ENCODE measurements around the gene PRKD1.

Gene PRKD1

GRCh38 chr14:29885988-29886387, 41.7 kb downstream of the PRKD1 start:
- Histone ChIP-seq H3K9me3 (ENCODE audit: control insufficient read depth, insufficient read depth, low read length) (no peaks in the 10 kb centered on the region), H3F3A (ENCODE audit: control insufficient read depth, insufficient read depth) (no peaks in the 10 kb centered on the region), H3K4me2 (ENCODE audit: low read length) (no peak overlapping the region), H3K27me3 (ENCODE audit: control insufficient read depth, low read length) (no peaks in the 10 kb centered on the region), H3K9me2 (replicated peaks; ENCODE audit: control insufficient read depth, low read length) (no peaks in the 10 kb centered on the region), H3K27ac (ENCODE audit: low read depth, low read length) (no peak overlapping the region), H3K4me1 (ENCODE audit: control insufficient read depth, low read length) (no peaks in the 10 kb centered on the region), H4K20me1 (ENCODE audit: control insufficient read depth, insufficient read depth, low read depth, low read length) (no peaks in the 10 kb centered on the region), H3K4me3 (ENCODE audit: low read length) (no peak overlapping the region), H3K36me3 (ENCODE audit: control insufficient read depth, low read length) (no peaks in the 10 kb centered on the region), H3K79me2 (ENCODE audit: control insufficient read depth, low read length) (no peaks in the 10 kb centered on the region)
- TF ChIP-seq EZH2phosphoT487 (IDR thresholded peaks at IDR 0.05; ENCODE audit: borderline replicate concordance, low read length) (no peak), CTCF (IDR thresholded peaks at IDR 0.05; ENCODE audit: low read depth, low read length, poor library complexity, severe bottlenecking) (no peak)

- no peaks in the 10 kb centered on the region for H3K9me3 ChIP-seq (ENCODE audit: control insufficient read depth, insufficient read depth, low read length)
- no peaks in the 10 kb centered on the region for H3K36me3 ChIP-seq (ENCODE audit: control insufficient read depth, low read length)
- H3K27me3 ChIP-seq (ENCODE audit: control insufficient read depth, low read length), result no peaks in the 10 kb centered on the region
- H3K4me3 ChIP-seq (ENCODE audit: low read length), result no peak overlapping the region
- H3K4me1 ChIP-seq (ENCODE audit: control insufficient read depth, low read length), result no peaks in the 10 kb centered on the region
- H3K27ac ChIP-seq (ENCODE audit: low read depth, low read length), result no peak overlapping the region
- no peaks in the 10 kb centered on the region for H3K79me2 ChIP-seq (ENCODE audit: control insufficient read depth, low read length)
- no peak overlapping the region for H3K4me2 ChIP-seq (ENCODE audit: low read length)
- H3F3A ChIP-seq (ENCODE audit: control insufficient read depth, insufficient read depth), result no peaks in the 10 kb centered on the region
- no peaks in the 10 kb centered on the region for H3K9me2 ChIP-seq (replicated peaks; ENCODE audit: control insufficient read depth, low read length)
- TF ChIP-seq CTCF (IDR thresholded peaks at IDR 0.05; ENCODE audit: low read depth, low read length, poor library complexity, severe bottlenecking), result no peak
- H4K20me1 ChIP-seq (ENCODE audit: control insufficient read depth, insufficient read depth, low read depth, low read length), result no peaks in the 10 kb centered on the region
Observed at GRCh38 chr14:29868000-29868399, 59.6 kb downstream of the PRKD1 start.

- no peak overlapping the region for H3K4me2 ChIP-seq (ENCODE audit: low read length)
- H3K4me3 ChIP-seq (ENCODE audit: low read length), result no peak overlapping the region
- no peak for TF ChIP-seq EZH2phosphoT487 (IDR thresholded peaks at IDR 0.05; ENCODE audit: borderline replicate concordance, low read length)
- no peak for TF ChIP-seq CTCF (IDR thresholded peaks at IDR 0.05; ENCODE audit: low read depth, low read length, poor library complexity, severe bottlenecking)
- no peak overlapping the region for H3K27ac ChIP-seq (ENCODE audit: low read depth, low read length)
- no peaks in the 10 kb centered on the region for H3K27me3 ChIP-seq (ENCODE audit: control insufficient read depth, low read length)
- no peaks in the 10 kb centered on the region for H3K9me3 ChIP-seq (ENCODE audit: control insufficient read depth, insufficient read depth, low read length)
- H3K9me2 ChIP-seq (replicated peaks; ENCODE audit: control insufficient read depth, low read length), result no peaks in the 10 kb centered on the region
- H4K20me1 ChIP-seq (ENCODE audit: control insufficient read depth, insufficient read depth, low read depth, low read length), result no peaks in the 10 kb centered on the region
- no peaks in the 10 kb centered on the region for H3K36me3 ChIP-seq (ENCODE audit: control insufficient read depth, low read length)
- no peaks in the 10 kb centered on the region for H3K4me1 ChIP-seq (ENCODE audit: control insufficient read depth, low read length)
- H3F3A ChIP-seq (ENCODE audit: control insufficient read depth, insufficient read depth), result no peaks in the 10 kb centered on the region
- H3K79me2 ChIP-seq (ENCODE audit: control insufficient read depth, low read length), result no peaks in the 10 kb centered on the region
Observed at GRCh38 chr14:29865299-29865698, 62.3 kb downstream of the PRKD1 start.

- Histone ChIP-seq H4K20me1 (ENCODE audit: control insufficient read depth, insufficient read depth, low read depth, low read length) (no peaks in the 10 kb centered on the region), H3F3A (ENCODE audit: control insufficient read depth, insufficient read depth) (no peaks in the 10 kb centered on the region), H3K27me3 (ENCODE audit: control insufficient read depth, low read length) (no peaks in the 10 kb centered on the region), H3K9me3 (ENCODE audit: control insufficient read depth, insufficient read depth, low read length) (no peaks in the 10 kb centered on the region), H3K9me2 (replicated peaks; ENCODE audit: control insufficient read depth, low read length) (no peaks in the 10 kb centered on the region), H3K4me1 (ENCODE audit: control insufficient read depth, low read length) (peaks cover 10% of the 10 kb centered on the region), H3K27ac (ENCODE audit: low read depth, low read length) (no peak overlapping the region), H3K36me3 (ENCODE audit: control insufficient read depth, low read length) (no peaks in the 10 kb centered on the region), H3K79me2 (ENCODE audit: control insufficient read depth, low read length) (no peaks in the 10 kb centered on the region), H3K4me2 (ENCODE audit: low read length) (no peak overlapping the region), H3K4me3 (ENCODE audit: low read length) (no peak overlapping the region)
- no peak for TF ChIP-seq CTCF (IDR thresholded peaks at IDR 0.05; ENCODE audit: low read depth, low read length, poor library complexity, severe bottlenecking)
- TF ChIP-seq EZH2phosphoT487 (IDR thresholded peaks at IDR 0.05; ENCODE audit: borderline replicate concordance, low read length), result no peak
Observed at GRCh38 chr14:29861996-29862395, 65.7 kb downstream of the PRKD1 start.
